Progenitor cell of endocrine pancreas (in vitro differentiated cells): ENCODE data around the gene PIGO. TPM values are rescaled to one million over a fixed set of nuclear protein-coding genes. Genes with fewer than 3 reads are reported as not detected.

Source experiments
- DNase-seq: peaks from one replicate; pipeline ENCODE4 v3.0.0; 2021; ENCODE audit warnings: low spot score; ENCODE audit not compliant: unreplicated experiment
- H3K27ac Mint-ChIP-seq: 2 replicates; pipeline ENCODE4 v1.8.0; 2021; ENCODE audit warnings: mild to moderate bottlenecking, moderate library complexity, mixed read lengths
- H3K27me3 Mint-ChIP-seq: 2 replicates; pipeline ENCODE4 v1.8.0; 2021; ENCODE audit warnings: mixed read lengths
- H3K36me3 Mint-ChIP-seq: 2 replicates; pipeline ENCODE4 v1.8.0; 2022; ENCODE audit warnings: mixed read lengths; ENCODE audit not compliant: insufficient read depth
- H3K4me1 Mint-ChIP-seq: 2 replicates; pipeline ENCODE4 v1.8.0; 2021; ENCODE audit warnings: low read depth, mixed read lengths
- H3K4me3 Mint-ChIP-seq: 2 replicates; pipeline ENCODE4 v1.8.0; 2021; ENCODE audit warnings: low read depth, mild to moderate bottlenecking, moderate library complexity, mixed read lengths
- H3K9me3 Mint-ChIP-seq: 2 replicates; pipeline ENCODE4 v1.8.0; 2021; ENCODE audit warnings: low read depth, mixed read lengths
- CTCF ChIP-seq: fragments of 200-600 bp; sonication (generic); IDR thresholded peaks from one replicate; pipeline ENCODE4 v1.5.0; 2021; ENCODE audit warnings: antibody characterized with exemption, mild to moderate bottlenecking; ENCODE audit not compliant: unreplicated experiment
- total RNA-seq: library from RNA; stranded (reverse); gene quantifications from 2 replicates; pipeline ENCODE4 v1.2.1, GENCODE V29; 2021

Gene PIGO
- total RNA-seq, 1 donor from 2014 or later = 27.3 TPM

GRCh38 chr9:35042891-35043545 lies 53.4 kb downstream of the PIGO start:
- no peak for TF ChIP-seq CTCF
- H3K27me3 Mint-ChIP-seq = no peaks in the 10 kb centered on the region
- DNase-seq = no peak
- H3K9me3 Mint-ChIP-seq = no peaks in the 10 kb centered on the region
- H3K36me3 Mint-ChIP-seq = peaks cover 14% of the 10 kb centered on the region
- H3K4me3 Mint-ChIP-seq = no peak overlapping the region
- peak overlapping the region; percentile 56 for H3K27ac Mint-ChIP-seq
- no peaks in the 10 kb centered on the region for H3K4me1 Mint-ChIP-seq

- H3K27ac Mint-ChIP-seq = no peak overlapping the region
- no peaks in the 10 kb centered on the region for H3K4me1 Mint-ChIP-seq
- H3K9me3 Mint-ChIP-seq = no peaks in the 10 kb centered on the region
- no peak for DNase-seq
- no peaks in the 10 kb centered on the region for H3K27me3 Mint-ChIP-seq
- TF ChIP-seq CTCF = no peak
- no peak overlapping the region for H3K4me3 Mint-ChIP-seq
- peaks cover 14% of the 10 kb centered on the region for H3K36me3 Mint-ChIP-seq
Observed at GRCh38 chr9:35042081-35042604, 54.2 kb downstream of the PIGO start.

Other genes starting within 250 kb of the PIGO start
- gene PHF24, start 138.3 kb downstream of the PIGO start, total RNA-seq = 0.29 and 0.38 TPM in 2 replicates
- gene DNAJB5, start 106.8 kb downstream of the PIGO start, total RNA-seq = 12.4 and 15.4 TPM in 2 replicates
- 320 and 326 TPM in 2 replicates for gene VCP, start 24.0 kb downstream of the PIGO start, total RNA-seq
- 64.7 and 68.7 TPM in 2 replicates for gene FANCG, start 16.6 kb downstream of the PIGO start, total RNA-seq
- 120 and 121 TPM in 2 replicates for gene STOML2, start 6.5 kb upstream of the PIGO start, total RNA-seq
- gene ATOSB, start 19.3 kb upstream of the PIGO start, total RNA-seq = 17.7 and 19.4 TPM in 2 replicates
- gene UNC13B, start 65.4 kb upstream of the PIGO start, total RNA-seq = 111 and 114 TPM in 2 replicates